ENCODE data around the gene EFCAB6.
A peak's percentile ranks its signal among the peaks of the same experiment; 100 is the strongest.

The EFCAB6 gene

GRCh38 chr22:43850529-43850928 is 38.4 kb upstream of the EFCAB6 start:
- no peak for TF ChIP-seq CTCF (IDR thresholded peaks at IDR 0.05; ENCODE audit: insufficient read depth, low read length, poor library complexity, severe bottlenecking)
- Histone ChIP-seq H3K4me3 (replicated peaks; ENCODE audit: low read depth, low read length) (no peak overlapping the region), H3K36me3 (ENCODE audit: control insufficient read depth, insufficient read depth, low read length) (no peaks in the 10 kb centered on the region), H3K27me3 (replicated peaks; ENCODE audit: control insufficient read depth, insufficient read depth, low read length) (no peaks in the 10 kb centered on the region; the same call in 1 of the 2 replicates)
- DNase-seq (ENCODE audit: extremely low read depth, insufficient read length): no peak

GRCh38 chr22:43849731-43850130 is 37.6 kb upstream of the EFCAB6 start:
- DNase-seq (ENCODE audit: extremely low read depth, insufficient read length): no peak
- TF ChIP-seq CTCF (IDR thresholded peaks at IDR 0.05; ENCODE audit: insufficient read depth, low read length, poor library complexity, severe bottlenecking): no peak

GRCh38 chr22:43848366-43849171 is 36.5 kb upstream of the EFCAB6 start:
- no peak for DNase-seq (ENCODE audit: extremely low read depth, insufficient read length)
- Histone ChIP-seq H3K27me3 (replicated peaks; ENCODE audit: control insufficient read depth, insufficient read depth, low read length) (no peaks in the 10 kb centered on the region; the same call in 1 of the 2 replicates), H3K36me3 (ENCODE audit: control insufficient read depth, insufficient read depth, low read length) (no peaks in the 10 kb centered on the region), H3K4me3 (replicated peaks; ENCODE audit: low read depth, low read length) (no peak overlapping the region)
- peak; percentile 35 for TF ChIP-seq CTCF (IDR thresholded peaks at IDR 0.05; ENCODE audit: insufficient read depth, low read length, poor library complexity, severe bottlenecking)

More at GRCh38 chr22:43849731-43850130, 37.6 kb upstream of the EFCAB6 start:
- no peak overlapping the region for H3K4me3 ChIP-seq (replicated peaks; ENCODE audit: low read depth, low read length)
- H3K36me3 ChIP-seq (ENCODE audit: control insufficient read depth, insufficient read depth, low read length): no peaks in the 10 kb centered on the region
- no peaks in the 10 kb centered on the region; the same call in 1 of the 2 replicates for H3K27me3 ChIP-seq (replicated peaks; ENCODE audit: control insufficient read depth, insufficient read depth, low read length)

- Histone ChIP-seq H3K27me3 (replicated peaks; ENCODE audit: control insufficient read depth, insufficient read depth, low read length) (no peaks in the 10 kb centered on the region; the same call in 1 of the 2 replicates), H3K36me3 (ENCODE audit: control insufficient read depth, insufficient read depth, low read length) (no peaks in the 10 kb centered on the region), H3K4me3 (replicated peaks; ENCODE audit: low read depth, low read length) (no peak overlapping the region)
- TF ChIP-seq CTCF (IDR thresholded peaks at IDR 0.05; ENCODE audit: insufficient read depth, low read length, poor library complexity, severe bottlenecking): no peak
- DNase-seq (ENCODE audit: extremely low read depth, insufficient read length): no peak
These were observed 35.5 kb upstream of the EFCAB6 start for GRCh38 chr22:43847376-43848289.

GRCh38 chr22:43846966-43847365 is 34.9 kb upstream of the EFCAB6 start:
- Histone ChIP-seq H3K27me3 (replicated peaks; ENCODE audit: control insufficient read depth, insufficient read depth, low read length) (no peaks in the 10 kb centered on the region; the same call in 1 of the 2 replicates), H3K36me3 (ENCODE audit: control insufficient read depth, insufficient read depth, low read length) (no peaks in the 10 kb centered on the region), H3K4me3 (replicated peaks; ENCODE audit: low read depth, low read length) (no peak overlapping the region)
- no peak for DNase-seq (ENCODE audit: extremely low read depth, insufficient read length)
- no peak for TF ChIP-seq CTCF (IDR thresholded peaks at IDR 0.05; ENCODE audit: insufficient read depth, low read length, poor library complexity, severe bottlenecking)

Data from GM06990 (cell line).